ENCODE data around the gene BLOC1S6. TPM values are rescaled to one million over a fixed set of nuclear protein-coding genes. Genes with fewer than 3 reads are reported as not detected.

Gene BLOC1S6
- total RNA-seq, 1 donor from 2014 or later: 64.2 TPM

- Histone ChIP-seq H3K4me3 (ENCODE audit: insufficient read depth, low read depth, low read length) (no peak overlapping the region), H3K9ac (ENCODE audit: low read length) (no peak overlapping the region), H3K36me3 (ENCODE audit: insufficient read depth, low read length) (no peaks in the 10 kb centered on the region), H3K27ac (ENCODE audit: low read depth, low read length) (peak overlapping the region; percentile 56), H3K9me3 (ENCODE audit: insufficient read depth, low read depth, low read length) (no peaks in the 10 kb centered on the region), H3K4me1 (ENCODE audit: insufficient read depth, low read length) (peaks cover 37% of the 10 kb centered on the region), H4K20me1 (ENCODE audit: insufficient read depth, low read length) (no peaks in the 10 kb centered on the region), H3K4me2 (ENCODE audit: low read length) (peak overlapping the region; percentile 56), H2AFZ (ENCODE audit: low read depth, low read length) (no peak overlapping the region), H3K79me2 (ENCODE audit: insufficient read depth, low read length) (no peaks in the 10 kb centered on the region), H3K27me3 (ENCODE audit: insufficient read depth, low read length) (no peaks in the 10 kb centered on the region)
- no peak for TF ChIP-seq EZH2 (IDR thresholded peaks at IDR 0.05; ENCODE audit: insufficient read depth, low read length)
- TF ChIP-seq CTCF (IDR thresholded peaks at IDR 0.05; ENCODE audit: insufficient read depth, low read depth, low read length): no peak
- Mint-ChIP-seq H3K4me3 (ENCODE audit: unreplicated experiment) (no peak overlapping the region), H3K27ac (ENCODE audit: unreplicated experiment) (no peak overlapping the region), H3K36me3 (ENCODE audit: low read depth, unreplicated experiment) (no peaks in the 10 kb centered on the region), H3K27me3 (ENCODE audit: low read depth, unreplicated experiment) (no peaks in the 10 kb centered on the region), H3K9me3 (ENCODE audit: unreplicated experiment) (peaks cover 3% of the 10 kb centered on the region), H3K4me1 (ENCODE audit: low read depth, unreplicated experiment) (peaks cover 34% of the 10 kb centered on the region)
- DNase-seq (ENCODE audit: low read depth): peak; percentile 86
- FAIRE-seq: peak; percentile 23
Measured at GRCh38 chr15:45641999-45642932, 55.1 kb downstream of the BLOC1S6 start.

DNA sequence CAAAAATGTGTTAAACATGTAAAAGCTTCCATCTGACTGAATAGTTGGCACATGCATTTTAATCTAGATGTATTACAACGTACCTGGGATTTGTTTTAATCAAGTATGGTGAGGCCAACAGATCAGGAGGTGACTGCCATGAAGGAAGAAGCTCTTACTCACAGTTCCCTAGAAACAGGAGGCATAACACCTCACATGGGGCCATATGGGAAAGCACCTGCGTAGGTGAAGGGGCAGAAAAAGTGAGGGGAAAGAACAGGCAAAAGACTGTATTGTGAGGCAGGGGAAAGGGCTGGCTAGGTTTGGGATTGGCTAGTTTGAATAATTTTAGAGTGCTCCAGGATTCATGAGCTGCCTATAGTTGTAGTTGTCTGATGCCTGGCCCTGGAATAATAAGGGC lies 57.3 kb downstream of the BLOC1S6 start:
- Mint-ChIP-seq H3K4me1 (ENCODE audit: low read depth, unreplicated experiment) (peaks cover 32% of the 10 kb centered on the region), H3K27ac (ENCODE audit: unreplicated experiment) (no peak overlapping the region), H3K9me3 (ENCODE audit: unreplicated experiment) (peaks cover 3% of the 10 kb centered on the region), H3K4me3 (ENCODE audit: unreplicated experiment) (no peak overlapping the region), H3K36me3 (ENCODE audit: low read depth, unreplicated experiment) (no peaks in the 10 kb centered on the region), H3K27me3 (ENCODE audit: low read depth, unreplicated experiment) (no peaks in the 10 kb centered on the region)
- Histone ChIP-seq H3K4me3 (ENCODE audit: insufficient read depth, low read depth, low read length) (no peak overlapping the region), H3K27me3 (ENCODE audit: insufficient read depth, low read length) (no peaks in the 10 kb centered on the region), H3K9ac (ENCODE audit: low read length) (no peak overlapping the region), H3K4me1 (ENCODE audit: insufficient read depth, low read length) (peaks cover 39% of the 10 kb centered on the region), H3K27ac (ENCODE audit: low read depth, low read length) (no peak overlapping the region), H3K36me3 (ENCODE audit: insufficient read depth, low read length) (no peaks in the 10 kb centered on the region), H4K20me1 (ENCODE audit: insufficient read depth, low read length) (no peaks in the 10 kb centered on the region), H3K79me2 (ENCODE audit: insufficient read depth, low read length) (no peaks in the 10 kb centered on the region), H2AFZ (ENCODE audit: low read depth, low read length) (no peak overlapping the region), H3K9me3 (ENCODE audit: insufficient read depth, low read depth, low read length) (no peaks in the 10 kb centered on the region), H3K4me2 (ENCODE audit: low read length) (no peak overlapping the region)
- no peak for FAIRE-seq
- TF ChIP-seq EZH2 (IDR thresholded peaks at IDR 0.05; ENCODE audit: insufficient read depth, low read length) (no peak), CTCF (IDR thresholded peaks at IDR 0.05; ENCODE audit: insufficient read depth, low read depth, low read length) (no peak)
- no peak for DNase-seq (ENCODE audit: low read depth)
